K562 (cell line): ENCODE data around the gene ARMC7. TPM values are rescaled to one million over a fixed set of nuclear protein-coding genes. Genes with fewer than 3 reads are reported as not detected.

ENCODE experiments used
- BHLHE40 ChIP-seq: IDR thresholded peaks from 2 replicates; pipeline ENCODE4 v1.6.1; 2011; ENCODE audit warnings: low read length, improper control_type of control experiment
- JUN ChIP-seq, 2 experiments: sonication (generic) in 1 of 2; formaldehyde crosslinking in 1 of 2; IDR thresholded peaks; 2 replicates each; pipeline versions ENCODE4 v1.6.1 to v1.8.0; 2012 to 2022; ENCODE audit warnings: borderline replicate concordance in 2 of 2, mild to moderate bottlenecking in 2 of 2, improper control_type of control experiment in 1 of 2, low read depth in 1 of 2, low read length in 1 of 2, missing genetic modification reagents in 1 of 2
- KLF6 ChIP-seq: fragments of 250-450 bp; sonication (Bioruptor Pico); IDR thresholded peaks from 2 replicates; pipeline ENCODE4 v1.4.0; 2020; ENCODE audit warnings: mild to moderate bottlenecking, moderate library complexity, borderline replicate concordance
- LCOR ChIP-seq: sonication (generic); formaldehyde crosslinking; IDR thresholded peaks from 2 replicates; pipeline ENCODE4 v1.8.0; 2022; ENCODE audit warnings: mild to moderate bottlenecking, missing genetic modification reagents
- MBD1 ChIP-seq: fragments of 250-450 bp; sonication (Bioruptor Pico); IDR thresholded peaks from 2 replicates; pipeline ENCODE4 v1.8.0; 2022; ENCODE audit warnings: inconsistent platforms
- NCOA1 ChIP-seq: fragments of 450-650 bp; IDR thresholded peaks from 2 replicates; pipeline ENCODE4 v1.6.1; 2016; ENCODE audit warnings: low read depth
- NR0B1 ChIP-seq: fragments of 450-650 bp; IDR thresholded peaks from one replicate; pipeline ENCODE4 v1.6.1; 2018; ENCODE audit warnings: mild to moderate bottlenecking, moderate library complexity; ENCODE audit not compliant: partially characterized antibody
- PHTF2 ChIP-seq: fragments of 250-450 bp; sonication (Bioruptor Pico); IDR thresholded peaks from 2 replicates; pipeline ENCODE4 v1.5.0; 2021; ENCODE audit warnings: mild to moderate bottlenecking
- POLR2A ChIP-seq: fragments of 450-650 bp; conservative IDR thresholded peaks from 2 replicates; pipeline ENCODE4 v1.6.1; 2016
- PRPF4 ChIP-seq: fragments of 200-400 bp; formaldehyde crosslinking; IDR thresholded peaks from one replicate; pipeline ENCODE4 v1.6.1; 2017; ENCODE audit warnings: low read length, low read depth, mild to moderate bottlenecking; ENCODE audit not compliant: insufficient read depth, poor library complexity, severe bottlenecking
- RBFOX2 ChIP-seq: fragments of 200-400 bp; formaldehyde crosslinking; IDR thresholded peaks from 2 replicates; pipeline ENCODE4 v1.6.1; 2017; ENCODE audit warnings: low read depth, mild to moderate bottlenecking, low read length, moderate library complexity
- RBM39 ChIP-seq: fragments of 200-400 bp; formaldehyde crosslinking; optimal IDR thresholded peaks from 2 replicates; pipeline ENCODE3; 2018; ENCODE audit warnings: low read depth, low read length
- RNF219 ChIP-seq: fragments of 250-450 bp; sonication (Bioruptor Pico); IDR thresholded peaks from 2 replicates; pipeline ENCODE4 v1.5.0; 2022; ENCODE audit warnings: mild to moderate bottlenecking
- TAF15 ChIP-seq: fragments of 200-400 bp; formaldehyde crosslinking; IDR thresholded peaks from 2 replicates; pipeline ENCODE4 v1.6.1; 2017; ENCODE audit warnings: mild to moderate bottlenecking, low read depth, low read length, moderate library complexity
- TCFL5 ChIP-seq: fragments of 250-450 bp; sonication (Bioruptor Pico); conservative IDR thresholded peaks from 2 replicates; pipeline ENCODE4 v1.6.1; 2021; ENCODE audit warnings: mild to moderate bottlenecking, moderate library complexity, matching md5 sums
- ZNF239 ChIP-seq: fragments of 250-450 bp; sonication (Bioruptor Pico); IDR thresholded peaks from 2 replicates; pipeline ENCODE4 v1.4.0; 2020; ENCODE audit warnings: mild to moderate bottlenecking
- ZNF699 ChIP-seq: fragments of 250-450 bp; sonication (Bioruptor Pico); IDR thresholded peaks from 2 replicates; pipeline ENCODE4 v1.8.0; 2021; ENCODE audit warnings: mild to moderate bottlenecking, moderate library complexity; ENCODE audit not compliant: insufficient replicate concordance
- polyA plus RNA-seq, 8 experiments: library from polyadenylated mRNA; depleted of rRNA in 4 of 8; stranded (reverse) in 5 of 8; unstranded in 3 of 8; fragments of >200 nt; fragmentation: Nextera tagmentation in 2 of 8; fragmentation: Illumina TruSeq in 1 of 8; extraction: Ambion mirVana in 2 of 8; extraction: Trizol in 1 of 8; gene quantifications; 2 replicates each; pipeline versions ENCODE4 v1.2.1 to v1.2.3, GENCODE V29; 2011 to 2014; ENCODE audit warnings: inconsistent platforms in 1 of 8, missing spikeins in 1 of 8
- total RNA-seq, 7 experiments: library from RNA; depleted of rRNA in 6 of 7; stranded (reverse); fragments of >200 nt in 6 of 7; fragmentation: Illumina TruSeq in 2 of 7; extraction: Trizol in 2 of 7; gene quantifications; 2 replicates each; pipeline versions ENCODE4 v1.2.1 to v1.2.3, GENCODE V29; 2011 to 2021; ENCODE audit warnings: low replicate concordance in 1 of 7

Gene ARMC7
- total and polyA plus RNA-seq, 9 of the 15 experiments (the other 6 are each of a cell fraction or from before 2014, with no cell fraction given) = 1.4 to 15.2 (median 5.9) TPM

- TF ChIP-seq MBD1 (CRISPR knock-in tag) = no peak
- TF ChIP-seq LCOR = no peak
- TF ChIP-seq RBFOX2 = 0 out of 2 replicates have a peak, but pooled peaks have one; percentile 29
- TF ChIP-seq NR0B1 = no peak
- TF ChIP-seq RNF219 (CRISPR knock-in tag) = no peak
- TF ChIP-seq KLF6 (CRISPR knock-in tag) = no peak
- no peak for TF ChIP-seq TCFL5
- TF ChIP-seq ZNF699 (CRISPR knock-in tag) = no peak
- no peak for TF ChIP-seq PRPF4
- TF ChIP-seq BHLHE40 = no peak
- no peak for TF ChIP-seq ZNF239 (CRISPR knock-in tag)
- TF ChIP-seq JUN (IDR thresholded peaks at IDR 0.05; ENCODE audit: borderline replicate concordance, low read depth, low read length) = no peak
- TF ChIP-seq JUN (CRISPR knock-in tag; IDR thresholded peaks at IDR 0.05; ENCODE audit: borderline replicate concordance) = no peak
- TF ChIP-seq NCOA1 = no peak
- TF ChIP-seq TAF15 = no peak
- no peak for TF ChIP-seq PHTF2 (CRISPR knock-in tag)
- peak; percentile 59; the same call in 1 of the 2 replicates for TF ChIP-seq POLR2A
- TF ChIP-seq RBM39 = no peak
Measured at GRCh38 chr17:75174996-75175395, 65.2 kb downstream of the ARMC7 start (continued).
